ENCODE data around the gene CCL8. TPM values are rescaled to one million over a fixed set of nuclear protein-coding genes. Genes with fewer than 3 reads are reported as not detected.

CCL8 gene
- total and polyA plus RNA-seq, 2 experiments from 2014 or later = 1.6 TPM; not detected in 1

GRCh38 chr17:34276826-34277225, 42.4 kb upstream of the CCL8 start:
- H3K36me3 ChIP-seq (replicated peaks; ENCODE audit: insufficient read depth, low read depth) = no peaks in the 10 kb centered on the region
- 60% methylated on average over 4 of the region's 4 CpGs for WGBS (ENCODE audit: low lambda C conversion rate, missing lambda C conversion rate)
- H3K79me2 ChIP-seq = no peaks in the 10 kb centered on the region
- H2AFZ ChIP-seq = no peak overlapping the region
- TF ChIP-seq EZH2phosphoT487 (IDR thresholded peaks at IDR 0.05; ENCODE audit: low read depth, severe bottlenecking, unreplicated experiment) = no peak
- TF ChIP-seq CTCF (IDR thresholded peaks at IDR 0.05; ENCODE audit: poor library complexity) = no peak
- TF ChIP-seq EZH2 (IDR thresholded peaks at IDR 0.05; ENCODE audit: borderline replicate concordance) = no peak
- H3K4me3 ChIP-seq = no peak overlapping the region
- H3K27me3 ChIP-seq = no peaks in the 10 kb centered on the region
- H3K4me1 ChIP-seq (ENCODE audit: insufficient read depth) = no peaks in the 10 kb centered on the region
- no peak for DNase-seq (ENCODE audit: low spot score)
- H3K4me2 ChIP-seq = no peak overlapping the region
- no peaks in the 10 kb centered on the region for H3K9me2 ChIP-seq (replicated peaks; ENCODE audit: insufficient read depth)
- H3K9me3 ChIP-seq (ENCODE audit: low read depth) = no peaks in the 10 kb centered on the region
- no peak overlapping the region for H3K27ac ChIP-seq
- H4K20me1 ChIP-seq (ENCODE audit: insufficient read depth, poor library complexity, severe bottlenecking) = no peaks in the 10 kb centered on the region

DNA sequence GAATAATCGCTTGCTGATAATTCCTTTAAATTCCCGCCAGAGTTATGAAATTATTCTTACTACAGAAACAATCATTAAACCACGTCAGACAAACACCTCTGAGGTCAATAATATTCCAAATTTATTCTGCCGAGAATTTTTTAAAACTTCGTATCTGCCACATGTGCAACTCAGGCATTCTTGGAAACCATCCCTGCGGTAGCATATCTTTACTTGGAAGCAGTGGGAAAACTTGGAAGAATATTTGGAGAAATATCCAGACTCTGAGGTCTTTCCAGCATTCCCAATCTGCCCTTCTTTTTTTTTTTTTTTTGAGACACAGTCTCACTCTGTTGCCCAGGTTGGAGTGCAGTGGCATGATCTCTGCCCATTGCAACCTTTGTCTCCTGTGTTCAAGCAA, 35.7 kb upstream of the CCL8 start:
- Histone ChIP-seq H3K36me3 (replicated peaks; ENCODE audit: insufficient read depth, low read depth) (no peaks in the 10 kb centered on the region), H2AFZ (no peak overlapping the region), H3K4me3 (no peak overlapping the region), H3K4me2 (no peak overlapping the region), H3K79me2 (no peaks in the 10 kb centered on the region), H3K9me2 (replicated peaks; ENCODE audit: insufficient read depth) (no peaks in the 10 kb centered on the region), H4K20me1 (ENCODE audit: insufficient read depth, poor library complexity, severe bottlenecking) (no peaks in the 10 kb centered on the region), H3K27ac (no peak overlapping the region), H3K9me3 (ENCODE audit: low read depth) (no peaks in the 10 kb centered on the region), H3K27me3 (no peaks in the 10 kb centered on the region), H3K4me1 (ENCODE audit: insufficient read depth) (no peaks in the 10 kb centered on the region)
- TF ChIP-seq EZH2 (IDR thresholded peaks at IDR 0.05; ENCODE audit: borderline replicate concordance) (no peak), CTCF (IDR thresholded peaks at IDR 0.05; ENCODE audit: poor library complexity) (no peak)
- WGBS (ENCODE audit: low lambda C conversion rate, missing lambda C conversion rate) = 84% methylated on average over 6 of the region's 6 CpGs
- no peak for DNase-seq (ENCODE audit: low spot score)

GRCh38 chr17:34285286-34285792, 33.9 kb upstream of the CCL8 start, which contains the start of gene CCL11:
CCL11 (plus strand) TSS chr17:34285742; CDS start chr17:34285809, 67 bp downstream.
- Histone ChIP-seq H3K27ac (no peak within 1 kb of the TSS), H3K4me2 (no peak within 1 kb of the TSS), H3K9me3 (ENCODE audit: low read depth) (no peaks in the 10 kb centered on the region), H4K20me1 (ENCODE audit: insufficient read depth, poor library complexity, severe bottlenecking) (no peaks in the 10 kb centered on the region), H3K36me3 (replicated peaks; ENCODE audit: insufficient read depth, low read depth) (no peaks in the 10 kb centered on the region), H3K27me3 (no peaks in the 10 kb centered on the region), H3K9me2 (replicated peaks; ENCODE audit: insufficient read depth) (no peaks in the 10 kb centered on the region), H2AFZ (no peak within 1 kb of the TSS), H3K79me2 (no peaks in the 10 kb centered on the region), H3K4me3 (no peak within 1 kb of the TSS), H3K4me1 (ENCODE audit: insufficient read depth) (no peaks in the 10 kb centered on the region)
- DNase-seq (ENCODE audit: low spot score) = no peak
- no peak for TF ChIP-seq EZH2 (IDR thresholded peaks at IDR 0.05; ENCODE audit: borderline replicate concordance)
- TF ChIP-seq CTCF (IDR thresholded peaks at IDR 0.05; ENCODE audit: poor library complexity) = no peak
- no peak for TF ChIP-seq EZH2phosphoT487 (IDR thresholded peaks at IDR 0.05; ENCODE audit: low read depth, severe bottlenecking, unreplicated experiment)
- WGBS (ENCODE audit: low lambda C conversion rate, missing lambda C conversion rate) = 82% methylated on average over 4 of the region's 4 CpGs

DNA sequence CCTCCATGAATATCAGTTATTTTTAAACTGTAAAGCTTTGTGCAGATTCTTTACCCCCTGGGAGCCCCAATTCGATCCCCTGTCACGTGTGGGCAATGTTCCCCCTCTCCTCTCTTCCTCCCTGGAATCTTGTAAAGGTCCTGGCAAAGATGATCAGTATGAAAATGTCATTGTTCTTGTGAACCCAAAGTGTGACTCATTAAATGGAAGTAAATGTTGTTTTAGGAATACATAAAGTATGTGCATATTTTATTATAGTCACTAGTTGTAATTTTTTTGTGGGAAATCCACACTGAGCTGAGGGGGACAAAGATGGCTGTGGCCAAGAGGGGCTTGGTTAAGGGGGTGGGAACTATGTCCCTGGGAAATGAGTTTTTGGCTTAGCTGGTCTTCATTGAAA, 31.4 kb upstream of the CCL8 start:
- H3K27ac ChIP-seq = no peak overlapping the region
- no peaks in the 10 kb centered on the region for H3K9me2 ChIP-seq (replicated peaks; ENCODE audit: insufficient read depth)
- TF ChIP-seq EZH2 (IDR thresholded peaks at IDR 0.05; ENCODE audit: borderline replicate concordance) (no peak), EZH2phosphoT487 (IDR thresholded peaks at IDR 0.05; ENCODE audit: low read depth, severe bottlenecking, unreplicated experiment) (no peak), CTCF (IDR thresholded peaks at IDR 0.05; ENCODE audit: poor library complexity) (no peak)
- no peaks in the 10 kb centered on the region for H3K27me3 ChIP-seq
- no peak overlapping the region for H3K4me2 ChIP-seq
- no peaks in the 10 kb centered on the region for H3K9me3 ChIP-seq (ENCODE audit: low read depth)
- H3K79me2 ChIP-seq = no peaks in the 10 kb centered on the region
- no peaks in the 10 kb centered on the region for H4K20me1 ChIP-seq (ENCODE audit: insufficient read depth, poor library complexity, severe bottlenecking)
- H3K4me1 ChIP-seq (ENCODE audit: insufficient read depth) = no peaks in the 10 kb centered on the region
- no peaks in the 10 kb centered on the region for H3K36me3 ChIP-seq (replicated peaks; ENCODE audit: insufficient read depth, low read depth)
- H3K4me3 ChIP-seq = no peak overlapping the region
- no peak for DNase-seq (ENCODE audit: low spot score)
- H2AFZ ChIP-seq = no peak overlapping the region
- WGBS (ENCODE audit: low lambda C conversion rate, missing lambda C conversion rate) = 77% methylated on average over 2 of the region's 2 CpGs

Measured in hepatocyte (in vitro differentiated cells).